K562 (cell line): ENCODE data around the gene CARD8. TPM values are rescaled to one million over a fixed set of nuclear protein-coding genes. Genes with fewer than 3 reads are reported as not detected.

Experiments used
- ARID1B ChIP-seq: fragments of 450-650 bp; IDR thresholded peaks from 2 replicates; pipeline ENCODE4 v1.6.1; 2016; ENCODE audit warnings: antibody characterized with exemption, mild to moderate bottlenecking, inconsistent platforms
- CBFA2T3 ChIP-seq: fragments of 450-650 bp; IDR thresholded peaks from 2 replicates; pipeline ENCODE4 v1.6.1; 2017
- CBX2 ChIP-seq: fragments of 200-600 bp; sonication (generic); IDR thresholded peaks from one replicate; pipeline ENCODE4 v1.6.1; 2012; ENCODE audit warnings: mild to moderate bottlenecking, low read length, inconsistent platforms; ENCODE audit not compliant: insufficient read depth, poor library complexity, severe bottlenecking
- EP400 ChIP-seq: fragments of 450-650 bp; IDR thresholded peaks from 2 replicates; pipeline ENCODE4 v1.6.1; 2017; ENCODE audit warnings: antibody characterized with exemption, mild to moderate bottlenecking, moderate library complexity
- EZH2 ChIP-seq: IDR thresholded peaks from 2 replicates; pipeline ENCODE4 v1.6.1; 2012; ENCODE audit warnings: low read depth, mild to moderate bottlenecking, inconsistent platforms, low read length, borderline replicate concordance
- FOSL1 ChIP-seq: fragments of 200-800 bp; sonication (Bioruptor generic); conservative IDR thresholded peaks from 2 replicates; pipeline ENCODE4 v1.6.1; 2016; ENCODE audit warnings: missing genetic modification characterization, missing compliant biosample characterization
- LARP7 ChIP-seq: fragments of 450-650 bp; IDR thresholded peaks from 2 replicates; pipeline ENCODE4 v1.6.1; 2016
- MCM3 ChIP-seq: fragments of 450-650 bp; IDR thresholded peaks from 2 replicates; pipeline ENCODE4 v1.6.1; 2016
- NR2F6 ChIP-seq: fragments of 450-650 bp; formaldehyde crosslinking; IDR thresholded peaks from 2 replicates; pipeline ENCODE4 v1.4.0; 2020; ENCODE audit warnings: mild to moderate bottlenecking
- RBM14 ChIP-seq: fragments of 200-400 bp; formaldehyde crosslinking; IDR thresholded peaks from 2 replicates; pipeline ENCODE4 v1.6.1; 2018; ENCODE audit warnings: low read depth, mild to moderate bottlenecking, low read length, moderate library complexity, borderline replicate concordance; ENCODE audit not compliant: insufficient read depth
- SAFB2 ChIP-seq: fragments of 200-400 bp; formaldehyde crosslinking; IDR thresholded peaks from 2 replicates; pipeline ENCODE4 v1.6.1; 2018; ENCODE audit warnings: borderline replicate concordance, low read length, low read depth, moderate library complexity; ENCODE audit not compliant: severe bottlenecking
- SMARCB1 ChIP-seq: IDR thresholded peaks from 2 replicates; pipeline ENCODE4 v1.6.1; 2011; ENCODE audit warnings: improper control_type of control experiment, low read depth; ENCODE audit not compliant: insufficient read length
- TBL1XR1 ChIP-seq, 2 experiments: IDR thresholded peaks; 2 replicates each; pipeline ENCODE4 v1.6.1; 2012; ENCODE audit warnings: improper control_type of control experiment in 2 of 2, low read length in 2 of 2, mild to moderate bottlenecking in 1 of 2
- TSHZ1 ChIP-seq: fragments of 250-450 bp; sonication (Bioruptor Pico); IDR thresholded peaks from 2 replicates; pipeline ENCODE4 v1.4.0; 2020; ENCODE audit warnings: mild to moderate bottlenecking, moderate library complexity
- ZBTB11 ChIP-seq, 3 experiments: fragments of 200-800 bp in 1 of 3; fragments of 250-450 bp in 1 of 3; fragments of 450-650 bp in 1 of 3; sonication (Bioruptor Pico) in 1 of 3; sonication (Bioruptor generic) in 1 of 3; formaldehyde crosslinking in 1 of 3; IDR thresholded peaks; 2 replicates each; pipeline versions ENCODE4 v1.6.1 to v1.8.0; 2016 to 2022; ENCODE audit warnings: mild to moderate bottlenecking in 2 of 3, missing genetic modification characterization in 2 of 3, missing compliant biosample characterization in 1 of 3, moderate library complexity in 1 of 3
- ZBTB5 ChIP-seq: fragments of 450-650 bp; IDR thresholded peaks from 2 replicates; pipeline ENCODE4 v1.6.1; 2017; ENCODE audit warnings: antibody characterized with exemption
- ZNF449 ChIP-seq: fragments of 250-450 bp; sonication (Bioruptor Pico); IDR thresholded peaks from 2 replicates; pipeline ENCODE4 v1.8.0; 2022; ENCODE audit warnings: moderate library complexity, mild to moderate bottlenecking, inconsistent platforms
- polyA plus RNA-seq, 8 experiments: library from polyadenylated mRNA; depleted of rRNA in 4 of 8; stranded (reverse) in 5 of 8; unstranded in 3 of 8; fragments of >200 nt; fragmentation: Nextera tagmentation in 2 of 8; fragmentation: Illumina TruSeq in 1 of 8; extraction: Ambion mirVana in 2 of 8; extraction: Trizol in 1 of 8; gene quantifications; 2 replicates each; pipeline versions ENCODE4 v1.2.1 to v1.2.3, GENCODE V29; 2011 to 2014; ENCODE audit warnings: inconsistent platforms in 1 of 8, missing spikeins in 1 of 8
- total RNA-seq, 7 experiments: library from RNA; depleted of rRNA in 6 of 7; stranded (reverse); fragments of >200 nt in 6 of 7; fragmentation: Illumina TruSeq in 2 of 7; extraction: Trizol in 2 of 7; gene quantifications; 2 replicates each; pipeline versions ENCODE4 v1.2.1 to v1.2.3, GENCODE V29; 2011 to 2021; ENCODE audit warnings: low replicate concordance in 1 of 7

Gene CARD8
- total and polyA plus RNA-seq, 9 of the 15 experiments (the other 6 are each of a cell fraction or from before 2014, with no cell fraction given) = 11.5 to 26.4 (median 20.8) TPM

GRCh38 chr19:48239582-48240141, 16.1 kb downstream of the CARD8 start (continued):
- TF ChIP-seq TSHZ1 (CRISPR knock-in tag) = no peak
- TF ChIP-seq SMARCB1 = no peak
- peak; percentile 49 for TF ChIP-seq FOSL1
- no peak for TF ChIP-seq ZBTB11 (CRISPR knock-in tag; IDR thresholded peaks at IDR 0.05)
- TF ChIP-seq ZNF449 = no peak
- TF ChIP-seq ARID1B = 0 out of 2 replicates have a peak, but pooled peaks have one; percentile 9
- TF ChIP-seq SAFB2 = no peak
- no peak for TF ChIP-seq TBL1XR1 (IDR thresholded peaks at IDR 0.05; ENCODE audit: low read length in 2 of 2)
- no peak for TF ChIP-seq CBX2
- no peak for TF ChIP-seq NR2F6 (CRISPR knock-in tag)
- TF ChIP-seq EP400 = no peak
- no peak for TF ChIP-seq MCM3
- TF ChIP-seq CBFA2T3 = no peak
- no peak for TF ChIP-seq ZBTB5
- no peak for TF ChIP-seq LARP7
- TF ChIP-seq EZH2 = no peak
- TF ChIP-seq RBM14 = no peak
